HG02610 (cell line): ENCODE data around the gene ACVR1.
"Not testable (repeated sequence)": the region's sequence is repeated elsewhere in the genome, so short reads cannot be mapped to it uniquely, and the experiment has no call there.

Experiments
- ATAC-seq: cut with Tn5 transposase; IDR thresholded peaks from one replicate; pipeline ENCODE4 v1.9.1; 2021; ENCODE audit warnings: mild to moderate bottlenecking, moderate library complexity; ENCODE audit not compliant: unreplicated experiment

Gene ACVR1

GRCh38 chr2:157830696-157831570 lies 45.2 kb downstream of the ACVR1 start:
- ATAC-seq = no peak

GRCh38 chr2:157830266-157830665 lies 45.9 kb downstream of the ACVR1 start:
- no peak for ATAC-seq

GRCh38 chr2:157827377-157827776 lies 48.8 kb downstream of the ACVR1 start:
- ATAC-seq = no peak

- ATAC-seq = not testable (repeated sequence)
These were observed 49.5 kb downstream of the ACVR1 start for GRCh38 chr2:157826644-157827043.

- no peak for ATAC-seq
These were observed 50.2 kb downstream of the ACVR1 start for GRCh38 chr2:157825885-157826284.

- ATAC-seq = no peak
These were observed 53.1 kb downstream of the ACVR1 start for GRCh38 chr2:157822993-157823392.

GRCh38 chr2:157822533-157822932 lies 53.6 kb downstream of the ACVR1 start:
- no peak for ATAC-seq

GRCh38 chr2:157821519-157822131 lies 54.5 kb downstream of the ACVR1 start:
- no peak for ATAC-seq

- ATAC-seq = no peak
These were observed 55.9 kb downstream of the ACVR1 start for GRCh38 chr2:157820193-157820592.

- no peak for ATAC-seq
These were observed 56.4 kb downstream of the ACVR1 start for GRCh38 chr2:157819761-157820160.

GRCh38 chr2:157818227-157818626 lies 57.9 kb downstream of the ACVR1 start:
- no peak for ATAC-seq

- no peak for ATAC-seq
These were observed 60.7 kb downstream of the ACVR1 start for GRCh38 chr2:157815421-157815820.

- ATAC-seq = no peak
These were observed 62.7 kb downstream of the ACVR1 start for GRCh38 chr2:157813467-157813866.

GRCh38 chr2:157810037-157810436 lies 66.1 kb downstream of the ACVR1 start:
- ATAC-seq = no peak

- ATAC-seq = no peak
These were observed 66.9 kb downstream of the ACVR1 start for GRCh38 chr2:157809212-157809611.

- ATAC-seq = no peak
These were observed 67.7 kb downstream of the ACVR1 start for GRCh38 chr2:157808421-157808820.

GRCh38 chr2:157806426-157807077 lies 69.6 kb downstream of the ACVR1 start:
- ATAC-seq = no peak

- ATAC-seq = no peak
These were observed 70.6 kb downstream of the ACVR1 start for GRCh38 chr2:157805519-157805918.

GRCh38 chr2:157804355-157804754 lies 71.8 kb downstream of the ACVR1 start:
- no peak for ATAC-seq

- ATAC-seq = no peak
These were observed 72.2 kb downstream of the ACVR1 start for GRCh38 chr2:157803952-157804351.

- no peak for ATAC-seq
These were observed 72.7 kb downstream of the ACVR1 start for GRCh38 chr2:157803476-157803875.
